HepG2 (cell line): Measurements from ENCODE around the gene UBXN2A. TPM values are rescaled to one million over a fixed set of nuclear protein-coding genes. Genes with fewer than 3 reads are reported as not detected.

Experiments used
- ATAC-seq: fragments of 200-7000 bp; cut with Tn5 transposase; 3 replicates; pipeline ENCODE4 v1.9.1; 2020; ENCODE audit warnings: mild to moderate bottlenecking, moderate library complexity
- BruUV-seq: library from RNA; stranded (reverse); fragments of 400-500 nt; replicated peaks from 2 replicates; lab custom pipeline; 2021; lab: Mats Ljungman, UMichigan
- CTCF ChIA-PET: fragments of 300-600 bp; formaldehyde crosslinking; extraction: SDS; loops from one replicate; lab custom pipeline; 2021; ENCODE audit warnings: low total read pairs, inconsistent platforms, low intra/inter-chr PET ratio; lab: Yijun Ruan, JAX
- POLR2A ChIA-PET: fragments of 350-600 bp; sonication (Branson Sonifier 250); formaldehyde crosslinking; loops from one replicate; lab custom pipeline; 2020; ENCODE audit warnings: antibody characterized with exemption, inconsistent platforms; lab: Yijun Ruan, JAX
- DNase-seq: peaks from one replicate; pipeline ENCODE4 v3.0.0-alpha.2; 2015; ENCODE audit warnings: low spot score
- FAIRE-seq: peaks from 3 replicates; lab custom pipeline; 2011; peaks lifted over from hg19 to GRCh38; lab: Jason Lieb, UNC
- H2AFZ ChIP-seq: one replicate; pipeline ENCODE4 v1.6.1; 2011; ENCODE audit warnings: low read length, inconsistent platforms
- H3K27ac ChIP-seq: fragments of 300-600 bp; 3 replicates; pipeline ENCODE4 v1.8.0; 2011; ENCODE audit warnings: mixed run types, mild to moderate bottlenecking, mixed read lengths, low read length, inconsistent platforms; ENCODE audit not compliant: insufficient read depth; ENCODE audit errors: extremely low read length
- H3K27me3 ChIP-seq, 2 experiments: fragments of 200-600 bp in 1 of 2; 2 replicates in 1 of 2; 3 replicates in 1 of 2; pipeline versions ENCODE4 v1.6.0 to v1.8.0; 2011; ENCODE audit warnings: low read length in 2 of 2, mild to moderate bottlenecking in 2 of 2, moderate library complexity in 2 of 2, inconsistent platforms in 1 of 2; ENCODE audit not compliant: insufficient read depth in 2 of 2, control insufficient read depth in 1 of 2
- H3K36me3 ChIP-seq, 2 experiments: fragments of 200-600 bp in 1 of 2; replicated peaks in 1 of 2; 2 replicates in 1 of 2; 3 replicates in 1 of 2; pipeline versions ENCODE4 v1.5.1 to v1.8.0; 2011; ENCODE audit warnings: low read length in 2 of 2, inconsistent platforms in 1 of 2; ENCODE audit not compliant: insufficient read depth in 2 of 2, control insufficient read depth in 1 of 2
- H3K4me1 ChIP-seq: 2 replicates; pipeline ENCODE4 v1.5.1; 2012; ENCODE audit warnings: low read length, inconsistent platforms; ENCODE audit not compliant: insufficient read depth
- H3K4me2 ChIP-seq: 2 replicates; pipeline ENCODE4 v1.6.0; 2011; ENCODE audit warnings: low read depth, low read length, inconsistent platforms
- H3K4me3 ChIP-seq, 3 experiments: fragments of 200-600 bp in 1 of 3; sonication (generic), shearing (Covaris generic) in 1 of 3; replicated peaks in 1 of 3; 2 replicates each; pipeline ENCODE4 v1.5.1; 2011 to 2016; ENCODE audit warnings: low read length in 3 of 3, inconsistent platforms in 2 of 3, low read depth in 2 of 3, mild to moderate bottlenecking in 2 of 3, control low read depth in 1 of 3, mixed read lengths in 1 of 3; ENCODE audit not compliant: insufficient read depth in 1 of 3
- H3K79me2 ChIP-seq: one replicate; pipeline ENCODE4 v1.6.1; 2011; ENCODE audit warnings: low read length, inconsistent platforms; ENCODE audit not compliant: insufficient read depth
- H3K9ac ChIP-seq: 2 replicates; pipeline ENCODE4 v1.6.0; 2011; ENCODE audit warnings: mild to moderate bottlenecking, low read depth, low read length, inconsistent platforms; ENCODE audit not compliant: insufficient read depth
- H3K9me3 ChIP-seq: 2 replicates; pipeline ENCODE4 v1.5.1; 2012; ENCODE audit warnings: mild to moderate bottlenecking, low read length
- H4K20me1 ChIP-seq: 2 replicates; pipeline ENCODE4 v1.6.0; 2011; ENCODE audit warnings: inconsistent platforms, mild to moderate bottlenecking, low read length, moderate library complexity; ENCODE audit not compliant: insufficient read depth
- ARNTL ChIP-seq: sonication (generic); formaldehyde crosslinking; IDR thresholded peaks from 2 replicates; pipeline ENCODE4 v1.4.0; 2020; ENCODE audit warnings: mild to moderate bottlenecking, missing genetic modification reagents
- BHLHE40 ChIP-seq: IDR thresholded peaks from 2 replicates; pipeline ENCODE4 v1.6.1; 2011; ENCODE audit warnings: low read length, improper control_type of control experiment
- IRF1 ChIP-seq: sonication (generic); formaldehyde crosslinking; IDR thresholded peaks from 2 replicates; pipeline ENCODE4 v1.4.0; 2020; ENCODE audit warnings: low read depth, mild to moderate bottlenecking, missing genetic modification reagents
- KLF9 ChIP-seq: IDR thresholded peaks from 2 replicates; pipeline ENCODE4 v1.6.1; 2016; ENCODE audit warnings: low read depth
- MAFF ChIP-seq: IDR thresholded peaks from 2 replicates; pipeline ENCODE4 v1.6.1; 2011; ENCODE audit warnings: low read depth, low read length, improper control_type of control experiment
- MNT ChIP-seq: fragments of 450-650 bp; IDR thresholded peaks from 2 replicates; pipeline ENCODE4 v1.6.1; 2016
- MTF2 ChIP-seq: sonication (generic); formaldehyde crosslinking; IDR thresholded peaks from 2 replicates; pipeline ENCODE4 v1.5.0; 2020; ENCODE audit warnings: missing genetic modification reagents, borderline replicate concordance
- MXI1 ChIP-seq: IDR thresholded peaks from 3 replicates; pipeline ENCODE4 v1.6.1; 2012; ENCODE audit warnings: low read depth, low read length, inconsistent platforms, borderline replicate concordance
- ZBTB43 ChIP-seq: sonication (generic); formaldehyde crosslinking; conservative IDR thresholded peaks from 2 replicates; pipeline ENCODE4 v1.4.0; 2020; ENCODE audit warnings: missing genetic modification reagents
- ZMAT5 ChIP-seq: sonication (generic); formaldehyde crosslinking; IDR thresholded peaks from 2 replicates; pipeline ENCODE4 v1.5.0; 2020; ENCODE audit warnings: mild to moderate bottlenecking, low read depth, missing genetic modification reagents, borderline replicate concordance
- ZNF230 ChIP-seq: sonication (generic); formaldehyde crosslinking; IDR thresholded peaks from 2 replicates; pipeline ENCODE4 v1.4.0; 2020; ENCODE audit warnings: mild to moderate bottlenecking, missing genetic modification reagents
- ZNF512B ChIP-seq: sonication (generic); formaldehyde crosslinking; IDR thresholded peaks from 2 replicates; pipeline ENCODE4 v1.5.1; 2020; ENCODE audit warnings: missing genetic modification reagents, mild to moderate bottlenecking, borderline replicate concordance
- ZNF530 ChIP-seq: sonication (generic); formaldehyde crosslinking; IDR thresholded peaks from 2 replicates; pipeline ENCODE4 v1.5.0; 2020; ENCODE audit warnings: low read depth, mild to moderate bottlenecking, missing genetic modification reagents
- ZNF652 ChIP-seq: IDR thresholded peaks from 2 replicates; pipeline ENCODE4 v1.6.1; 2016; ENCODE audit warnings: low read depth, borderline replicate concordance
- ZNF660 ChIP-seq: sonication (generic); formaldehyde crosslinking; IDR thresholded peaks from 2 replicates; pipeline ENCODE4 v1.5.1; 2020; ENCODE audit warnings: mild to moderate bottlenecking, low read depth, missing genetic modification reagents, borderline replicate concordance
- WGBS: methylation state at CpG from one replicate; pipeline ENCODE4 v1.1.6; 2017; ENCODE audit warnings: low lambda C conversion rate; 5-methylcytosine and 5-hydroxymethylcytosine counted together
- in situ Hi-C: cut with HindIII; loops from 2 replicates; pipeline ENCODE4 v1.10.0; 2017; ENCODE audit warnings: low pct_unique_long_range_greater_than_20kb; ENCODE audit not compliant: extremely low pct_ligation_motif_present
- intact Hi-C: fragments of 100-400 bp; cut with micrococcal nuclease; formaldehyde crosslinking; loops from one replicate; pipeline ENCODE4 v1.10.0; 2022; ENCODE audit not compliant: unreplicated experiment
- polyA plus RNA-seq, 8 experiments: library from polyadenylated mRNA; depleted of rRNA in 3 of 8; stranded (reverse) in 7 of 8; unstranded in 1 of 8; fragments of >200 nt; fragmentation: Illumina TruSeq in 4 of 8; extraction: Trizol in 4 of 8; gene quantifications; 2 replicates each; pipeline versions ENCODE4 v1.2.1 to v1.2.3, GENCODE V29; 2011 to 2016; ENCODE audit warnings: low read depth in 4 of 8, missing spikeins in 1 of 8, mixed read lengths in 1 of 8; ENCODE audit not compliant: insufficient read depth in 1 of 8
- total RNA-seq, 5 experiments: library from RNA; depleted of rRNA; stranded (reverse); fragments of >200 nt; fragmentation: Illumina TruSeq; extraction: Trizol; gene quantifications; 2 replicates each; pipeline ENCODE4 v1.2.3, GENCODE V29; 2016; ENCODE audit warnings: low read depth in 1 of 5

The UBXN2A gene
- total and polyA plus RNA-seq, 2 of the 13 experiments (the other 11 are each of a cell fraction or from before 2014, with no cell fraction given): 8.3 to 20.9 TPM

- Histone ChIP-seq H3K4me1 (peaks cover 41% of the 10 kb centered on the region), H2AFZ (peak overlapping the region; percentile 24), H3K4me2 (peak overlapping the region; percentile 89), H3K79me2 (no peaks in the 10 kb centered on the region), H3K4me3 (peak overlapping the region; percentile 22 to 70 (median 27); a peak in 5 of 6 replicates), H3K9ac (peak overlapping the region; percentile 76), H3K27ac (peak overlapping the region; percentile 74), H3K9me3 (no peaks in the 10 kb centered on the region), H4K20me1 (no peaks in the 10 kb centered on the region), H3K27me3 (no peaks in the 10 kb centered on the region), H3K36me3 (no peaks in the 10 kb centered on the region)
- ChIA-PET CTCF (interaction anchor here (1.0 kb wide), 1 partner anchor 45 kb away, joined by 3 read pairs; no protein-coding TSS in a partner anchor), POLR2A (interaction anchor here (0.5 to 6.3 kb wide), 20 partner anchors 9 to 111 kb away, joined by 3 to 91 read pairs (median 6); partner anchors contain the start of genes ATAD2B, FKBP1B, SF3B6 and TP53I3)
- intact Hi-C loops (loop anchor here (1.0 to 2.0 kb wide), 3 partner anchors 31 to 89 kb away; partner anchors contain the start of genes ATAD2B, SF3B6 and WDCP), in situ Hi-C loops (no loop called here)
- peak; percentile 95 for ATAC-seq
- FAIRE-seq: peak; percentile 99
- WGBS: 10% methylated on average over 8 of the region's 11 CpGs
- TSS peak; percentile 87 for BruUV-seq
- DNase-seq: peak; percentile 98
- no peak for TF ChIP-seq MTF2 (CRISPR knock-in tag)
- TF ChIP-seq MNT: no peak
- TF ChIP-seq ZMAT5 (CRISPR knock-in tag): no peak
- no peak for TF ChIP-seq IRF1 (CRISPR knock-in tag)
- no peak for TF ChIP-seq ZBTB43
- TF ChIP-seq MAFF: peak; percentile 16; the same call in 1 of the 2 replicates
- TF ChIP-seq ZNF660: no peak
- TF ChIP-seq ZNF512B (CRISPR knock-in tag): no peak
- no peak for TF ChIP-seq MXI1
- 0 out of 2 replicates have a peak, but pooled peaks have one; percentile 29 for TF ChIP-seq ARNTL (CRISPR knock-in tag)
- no peak; the same call in 1 of the 2 replicates for TF ChIP-seq ZNF652 (CRISPR knock-in tag)
- TF ChIP-seq ZNF530 (CRISPR knock-in tag): no peak
- TF ChIP-seq ZNF230: no peak
- TF ChIP-seq BHLHE40: no peak
- no peak for TF ChIP-seq KLF9 (CRISPR knock-in tag)
These were observed 75.5 kb downstream of the UBXN2A start for GRCh38 chr2:24015562-24016375.
